ENCODE measurements around the gene ATP10A. TPM values are rescaled to one million over a fixed set of nuclear protein-coding genes. Genes with fewer than 3 reads are reported as not detected.

ATP10A gene
- total RNA-seq, 1 donor from 2014 or later, result not detected

GRCh38 chr15:25852661-25853524 is 10.2 kb downstream of the ATP10A start:
- Mint-ChIP-seq H3K27me3 (ENCODE audit: unreplicated experiment) (no peaks in the 10 kb centered on the region), H3K4me1 (ENCODE audit: low read depth, unreplicated experiment) (peaks cover 12% of the 10 kb centered on the region), H3K27ac (ENCODE audit: unreplicated experiment) (no peak overlapping the region), H3K36me3 (ENCODE audit: unreplicated experiment) (no peaks in the 10 kb centered on the region), H3K4me3 (ENCODE audit: unreplicated experiment) (no peak overlapping the region), H3K9me3 (ENCODE audit: unreplicated experiment) (peaks cover 4% of the 10 kb centered on the region)
- DNase-seq, result no peak
- no peak for TF ChIP-seq CTCF (IDR thresholded peaks at IDR 0.05; ENCODE audit: partially characterized antibody, unreplicated experiment)

DNA sequence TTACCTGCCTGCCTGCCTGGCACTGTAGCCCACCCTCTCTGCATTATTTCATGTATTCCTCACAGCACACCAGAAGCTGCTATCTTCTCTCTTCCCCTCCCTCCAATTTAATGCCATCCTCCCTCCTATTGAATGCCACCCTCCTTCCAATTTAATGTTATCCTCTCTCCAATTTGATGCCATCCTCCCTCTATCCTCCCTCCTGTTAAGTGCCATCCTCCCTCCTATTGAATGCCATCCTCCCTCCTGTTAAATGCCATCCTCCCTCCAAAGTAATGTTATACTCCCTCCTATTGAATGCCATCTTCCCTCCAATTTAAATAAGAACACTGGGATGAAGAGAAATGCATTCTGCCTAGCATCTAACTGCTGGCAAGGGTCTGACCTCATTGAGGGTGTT is 11.1 kb downstream of the ATP10A start:
- peaks cover 5% of the 10 kb centered on the region for H3K9me3 Mint-ChIP-seq (ENCODE audit: unreplicated experiment)

DNA sequence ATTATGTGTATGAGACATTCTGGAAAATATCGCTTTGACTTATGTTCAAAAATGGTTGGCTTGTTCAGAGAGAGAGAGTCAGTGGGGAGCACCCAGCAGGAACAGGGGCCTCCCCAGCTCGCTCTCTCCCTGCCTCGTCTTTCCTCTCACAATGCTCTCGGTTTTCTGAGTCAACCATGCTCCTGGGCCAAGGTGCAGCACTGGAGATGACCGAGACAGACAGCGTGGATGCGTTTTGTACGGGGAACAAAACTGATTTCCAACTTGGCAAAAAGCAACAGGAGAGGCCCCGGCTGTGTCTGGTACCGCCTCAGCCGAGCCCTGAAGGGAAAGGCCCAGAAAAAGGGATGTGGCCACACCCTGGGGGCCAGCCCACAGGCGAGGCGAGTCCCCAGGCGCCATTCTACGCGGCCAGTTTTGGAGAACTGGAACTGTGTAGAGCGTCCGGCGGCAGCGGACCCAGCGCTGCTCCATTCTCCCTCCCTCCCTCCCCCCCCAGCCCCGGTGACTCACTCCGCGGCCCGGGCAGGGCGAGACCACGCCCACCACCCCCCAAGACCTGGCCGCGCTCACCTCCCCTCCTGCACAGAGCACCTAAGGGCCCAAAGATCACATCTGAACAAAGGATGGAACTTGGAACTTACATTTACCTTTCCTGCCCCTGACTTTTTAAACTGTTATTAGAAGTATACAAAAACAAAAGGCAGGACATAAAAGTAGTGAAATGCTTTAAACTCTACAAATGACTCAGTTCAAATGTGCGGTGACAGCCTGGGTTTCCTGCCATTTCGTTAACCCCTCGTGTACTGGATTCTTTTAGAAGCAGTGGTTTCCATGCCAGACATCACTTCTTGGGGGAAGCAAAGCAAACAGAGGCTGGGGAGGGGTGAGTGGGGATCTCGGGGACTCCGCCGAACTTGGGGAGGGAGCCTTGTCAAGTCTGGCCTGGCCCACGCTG is 12.7 kb downstream of the ATP10A start:
- Mint-ChIP-seq H3K27me3 (ENCODE audit: unreplicated experiment) (peaks cover 2% of the 10 kb centered on the region), H3K9me3 (ENCODE audit: unreplicated experiment) (peaks cover 5% of the 10 kb centered on the region), H3K27ac (ENCODE audit: unreplicated experiment) (no peak overlapping the region), H3K4me3 (ENCODE audit: unreplicated experiment) (peak overlapping the region; percentile 31), H3K4me1 (ENCODE audit: low read depth, unreplicated experiment) (peaks cover 16% of the 10 kb centered on the region), H3K36me3 (ENCODE audit: unreplicated experiment) (no peaks in the 10 kb centered on the region)
- no peak for DNase-seq
- TF ChIP-seq CTCF (IDR thresholded peaks at IDR 0.05; ENCODE audit: partially characterized antibody, unreplicated experiment), result no peak

More for the DNA sequence above, 11.1 kb downstream of the ATP10A start:
- Mint-ChIP-seq H3K27ac (ENCODE audit: unreplicated experiment) (no peak overlapping the region), H3K27me3 (ENCODE audit: unreplicated experiment) (no peaks in the 10 kb centered on the region), H3K4me1 (ENCODE audit: low read depth, unreplicated experiment) (peaks cover 15% of the 10 kb centered on the region), H3K4me3 (ENCODE audit: unreplicated experiment) (no peak overlapping the region), H3K36me3 (ENCODE audit: unreplicated experiment) (no peaks in the 10 kb centered on the region)
- DNase-seq, result no peak
- no peak for TF ChIP-seq CTCF (IDR thresholded peaks at IDR 0.05; ENCODE audit: partially characterized antibody, unreplicated experiment)

DNA sequence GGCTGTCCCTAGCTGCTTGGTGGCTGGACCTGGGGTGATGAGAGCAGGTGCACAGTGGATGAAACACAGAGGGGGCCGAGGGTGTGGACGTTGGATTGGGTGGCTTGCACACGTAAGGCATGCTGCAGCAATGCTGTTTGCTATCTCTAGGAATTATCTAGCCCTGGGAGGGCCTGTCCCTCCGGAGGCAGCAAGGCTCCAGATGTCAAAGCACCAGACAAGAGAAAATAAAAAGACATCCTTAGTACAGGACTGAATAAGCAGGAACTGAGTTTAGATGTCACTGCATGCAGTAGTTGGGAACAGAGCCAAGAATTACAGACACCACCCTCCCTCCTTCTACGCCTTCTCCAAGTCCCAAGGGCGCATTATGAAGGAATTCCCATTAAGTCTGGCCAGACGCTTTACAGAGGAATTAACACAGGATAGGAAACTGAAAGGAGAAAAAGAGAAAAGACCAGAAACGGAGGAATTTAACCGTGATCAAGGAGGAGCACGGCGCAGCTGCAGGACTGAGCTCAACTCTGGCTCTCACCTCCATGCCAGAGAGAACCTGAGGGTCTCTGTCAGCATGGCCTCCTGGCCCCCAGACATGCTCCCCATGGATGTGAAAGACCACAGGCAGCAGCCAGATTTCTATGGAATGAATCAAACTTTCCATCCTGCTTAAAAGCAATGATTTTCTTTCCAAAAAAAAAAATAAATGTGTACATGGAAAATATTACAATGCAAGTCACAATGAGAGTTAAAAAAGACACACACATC is 13.8 kb downstream of the ATP10A start:
- H3K27me3 Mint-ChIP-seq (ENCODE audit: unreplicated experiment), result peaks cover 2% of the 10 kb centered on the region
- DNase-seq, result no peak
- no peak overlapping the region for H3K27ac Mint-ChIP-seq (ENCODE audit: unreplicated experiment)
- H3K4me1 Mint-ChIP-seq (ENCODE audit: low read depth, unreplicated experiment), result peaks cover 22% of the 10 kb centered on the region
- peak overlapping the region; percentile 31 for H3K4me3 Mint-ChIP-seq (ENCODE audit: unreplicated experiment)
- TF ChIP-seq CTCF (IDR thresholded peaks at IDR 0.05; ENCODE audit: partially characterized antibody, unreplicated experiment), result no peak
- H3K36me3 Mint-ChIP-seq (ENCODE audit: unreplicated experiment), result no peaks in the 10 kb centered on the region
- peaks cover 7% of the 10 kb centered on the region for H3K9me3 Mint-ChIP-seq (ENCODE audit: unreplicated experiment)

Data from glutamatergic neuron (in vitro differentiated cells).